CD4-positive, CD25-positive, alpha-beta regulatory T cell (primary cell): ENCODE results near the gene GABARAP. TPM values are rescaled to one million over a fixed set of nuclear protein-coding genes. Genes with fewer than 3 reads are reported as not detected.
A peak's percentile ranks its signal among the peaks of the same experiment; 100 is the strongest.

Experiments used
- ATAC-seq, 2 donors: fragments of 150-1000 bp; cut with Tn5 transposase; one replicate each; pipeline ENCODE4 v1.10.0; 2021; ENCODE audit warnings: low read depth in 2 of 2, moderate number of reproducible peaks in 2 of 2, moderate library complexity in 1 of 2
- DNase-seq, 3 donors: peaks; one replicate each; pipeline versions ENCODE4 v3.0.0 to v3.0.0-alpha.2; 2012 to 2022; ENCODE audit warnings: mixed read lengths in 1 of 3
- H3K27ac ChIP-seq: one replicate; pipeline ENCODE4 v1.7.0; 2013; ENCODE audit warnings: mild to moderate bottlenecking, low read length; ENCODE audit not compliant: insufficient read depth, poor library complexity, severe bottlenecking
- H3K27me3 ChIP-seq: one replicate; pipeline ENCODE4 v1.7.0; 2013; ENCODE audit warnings: low read length; ENCODE audit not compliant: control insufficient read depth, insufficient read depth
- H3K36me3 ChIP-seq: one replicate; pipeline ENCODE4 v1.7.0; 2013; ENCODE audit warnings: mild to moderate bottlenecking, low read length, moderate library complexity; ENCODE audit not compliant: control insufficient read depth, insufficient read depth
- H3K4me1 ChIP-seq: 2 replicates; pipeline ENCODE4 v1.7.0; 2013; ENCODE audit warnings: mild to moderate bottlenecking, low read length; ENCODE audit not compliant: insufficient read depth, control insufficient read depth, poor library complexity, severe bottlenecking
- H3K4me3 ChIP-seq: one replicate; pipeline ENCODE4 v1.7.0; 2013; ENCODE audit warnings: low read depth, mild to moderate bottlenecking, low read length, moderate library complexity
- H3K9me3 ChIP-seq, 2 experiments: 1 replicate in 1 of 2; 2 replicates in 1 of 2; pipeline ENCODE4 v1.7.0; 2013; ENCODE audit warnings: low read length in 2 of 2, mild to moderate bottlenecking in 1 of 2, moderate library complexity in 1 of 2; ENCODE audit not compliant: control insufficient read depth in 2 of 2
- H3K27ac Mint-ChIP-seq, 3 donors: one replicate each; pipeline ENCODE4 v1.8.0; 2020 to 2022; ENCODE audit warnings: mild to moderate bottlenecking in 3 of 3, mixed read lengths in 3 of 3, moderate library complexity in 2 of 3
- H3K27me3 Mint-ChIP-seq: one replicate; pipeline ENCODE4 v1.8.0; 2022; ENCODE audit warnings: mild to moderate bottlenecking, mixed read lengths
- H3K36me3 Mint-ChIP-seq: one replicate; pipeline ENCODE4 v1.8.0; 2020; ENCODE audit warnings: mixed read lengths
- H3K4me1 Mint-ChIP-seq, 4 donors: one replicate each; pipeline ENCODE4 v1.8.0; 2020 to 2022; ENCODE audit warnings: mixed read lengths in 4 of 4, mild to moderate bottlenecking in 1 of 4
- H3K4me3 Mint-ChIP-seq, 4 donors: one replicate each; pipeline ENCODE4 v1.8.0; 2020 to 2022; ENCODE audit warnings: mild to moderate bottlenecking in 4 of 4, mixed read lengths in 4 of 4, moderate library complexity in 3 of 4
- H3K9me3 Mint-ChIP-seq, 7 donors: one replicate each; pipeline ENCODE4 v1.8.0; 2020 to 2022; ENCODE audit warnings: mixed read lengths in 7 of 7, mild to moderate bottlenecking in 3 of 7, moderate library complexity in 2 of 7
- polyA plus RNA-seq, 4 donors: library from polyadenylated mRNA; unstranded; fragments of 300-500 nt; fragmentation: Illumina TruSeq; gene quantifications; one replicate each; pipeline ENCODE4 v1.2.3, GENCODE V29; 2021
- total RNA-seq: library from RNA; stranded (reverse); gene quantifications from one replicate; pipeline ENCODE4 v1.2.3, GENCODE V29; 2022

GABARAP gene
- total and polyA plus RNA-seq, 5 donors from 2014 or later = 227 to 1,205 (median 943) TPM

GRCh38 chr17:7262935-7263800, 20.9 kb upstream of the GABARAP start:
- Histone ChIP-seq H3K9me3 (no peaks in the 10 kb centered on the region), H3K27ac (no peak overlapping the region), H3K4me1 (peaks cover 34% of the 10 kb centered on the region), H3K4me3 (no peak overlapping the region), H3K36me3 (peaks cover 6% of the 10 kb centered on the region), H3K27me3 (peaks cover 6% of the 10 kb centered on the region)
- Mint-ChIP-seq H3K4me3 (peak overlapping the region; percentile 58 to 90 (median 72)), H3K9me3 (peaks cover 0 to 2% (median 0%) of the 10 kb centered on the region in 7 donors), H3K4me1 (peaks cover 5 to 32% (median 13%) of the 10 kb centered on the region in 4 donors), H3K27ac (peak overlapping the region in 2 of 3 donors; percentile 26 to 42), H3K27me3 (peaks cover 33% of the 10 kb centered on the region), H3K36me3 (no peaks in the 10 kb centered on the region)
- no peak for DNase-seq
- peak in 1 of 2 donors; percentile 26 for ATAC-seq

GRCh38 chr17:7262192-7262934, 20.1 kb upstream of the GABARAP start, which contains the start of gene CLDN7:
TSS of gene CLDN7 (minus strand) at chr17:7262478. CDS start at chr17:7262043, 435 bp downstream.
- no peak within 1 kb of the TSS for H3K27ac ChIP-seq

GRCh38 chr17:7261379-7262191, 19.3 kb upstream of the GABARAP start:
- Histone ChIP-seq H3K36me3 (peaks cover 13% of the 10 kb centered on the region), H3K27me3 (peaks cover 6% of the 10 kb centered on the region), H3K27ac (peak overlapping the region; percentile 5), H3K4me1 (peaks cover 34% of the 10 kb centered on the region), H3K9me3 (no peaks in the 10 kb centered on the region), H3K4me3 (no peak overlapping the region)
- DNase-seq (peak in 2 of 3 donors; percentile 33 to 52), ATAC-seq (peak; percentile 52 to 66)
- peaks cover 30% of the 10 kb centered on the region for H3K27me3 Mint-ChIP-seq
- no peak overlapping the region for H3K27ac Mint-ChIP-seq
- H3K4me3 Mint-ChIP-seq = peak overlapping the region; percentile 69 to 81 (median 74)
- H3K4me1 Mint-ChIP-seq = peaks cover 5 to 31% (median 13%) of the 10 kb centered on the region in 4 donors
- peaks cover 3% of the 10 kb centered on the region for H3K36me3 Mint-ChIP-seq
- H3K9me3 Mint-ChIP-seq = no peaks in the 10 kb centered on the region

More at GRCh38 chr17:7262192-7262934, 20.1 kb upstream of the GABARAP start, which contains the start of gene CLDN7:
- peak within 1 kb of the TSS; percentile 69 to 90 (median 74) for H3K4me3 Mint-ChIP-seq
- H3K27ac Mint-ChIP-seq = peak within 1 kb of the TSS in 2 of 3 donors; percentile 26 to 42
- Histone ChIP-seq H3K27me3 (peaks cover 6% of the 10 kb centered on the region), H3K36me3 (peaks cover 7% of the 10 kb centered on the region), H3K9me3 (no peaks in the 10 kb centered on the region), H3K4me1 (peaks cover 34% of the 10 kb centered on the region), H3K4me3 (no peak within 1 kb of the TSS)
- DNase-seq = no peak
- peaks cover 5 to 32% (median 13%) of the 10 kb centered on the region in 4 donors for H3K4me1 Mint-ChIP-seq
- H3K36me3 Mint-ChIP-seq = no peaks in the 10 kb centered on the region
- H3K27me3 Mint-ChIP-seq = peaks cover 33% of the 10 kb centered on the region
- no peak for ATAC-seq
- peaks cover 0 to 2% (median 0%) of the 10 kb centered on the region in 7 donors for H3K9me3 Mint-ChIP-seq

GRCh38 chr17:7260651-7261378, 18.6 kb upstream of the GABARAP start:
- Mint-ChIP-seq H3K4me3 (peak overlapping the region; percentile 61 to 78 (median 72)), H3K4me1 (peaks cover 5 to 31% (median 13%) of the 10 kb centered on the region in 4 donors), H3K9me3 (no peaks in the 10 kb centered on the region), H3K27ac (peak overlapping the region in 2 of 3 donors; percentile 43 to 51), H3K27me3 (peaks cover 29% of the 10 kb centered on the region), H3K36me3 (peaks cover 7% of the 10 kb centered on the region)
- no peak overlapping the region for H3K4me3 ChIP-seq
- H3K9me3 ChIP-seq = no peaks in the 10 kb centered on the region
- peak; percentile 20 to 46 (median 29) for DNase-seq
- peaks cover 34% of the 10 kb centered on the region for H3K4me1 ChIP-seq
- H3K36me3 ChIP-seq = peaks cover 15% of the 10 kb centered on the region
- H3K27ac ChIP-seq = peak overlapping the region; percentile 25
- peaks cover 6% of the 10 kb centered on the region for H3K27me3 ChIP-seq
- ATAC-seq = peak; percentile 4 to 39

- no peak overlapping the region for H3K27ac ChIP-seq
Measured at GRCh38 chr17:7260151-7260550, 17.9 kb upstream of the GABARAP start.

GRCh38 chr17:7259555-7259889, 17.3 kb upstream of the GABARAP start:
- Histone ChIP-seq H3K9me3 (no peaks in the 10 kb centered on the region), H3K4me1 (peaks cover 34% of the 10 kb centered on the region), H3K36me3 (peaks cover 17% of the 10 kb centered on the region), H3K4me3 (no peak overlapping the region), H3K27ac (no peak overlapping the region), H3K27me3 (peaks cover 6% of the 10 kb centered on the region)
- DNase-seq (no peak), ATAC-seq (no peak)
- Mint-ChIP-seq H3K4me3 (peak overlapping the region in 1 of 4 donors; percentile 25), H3K27me3 (peaks cover 26% of the 10 kb centered on the region), H3K36me3 (peaks cover 7% of the 10 kb centered on the region), H3K4me1 (peaks cover 5 to 31% (median 14%) of the 10 kb centered on the region in 4 donors), H3K9me3 (no peaks in the 10 kb centered on the region), H3K27ac (no peak overlapping the region)

More at GRCh38 chr17:7260151-7260550, 17.9 kb upstream of the GABARAP start:
- Histone ChIP-seq H3K4me3 (no peak overlapping the region), H3K9me3 (no peaks in the 10 kb centered on the region), H3K4me1 (peaks cover 34% of the 10 kb centered on the region), H3K27me3 (peaks cover 6% of the 10 kb centered on the region), H3K36me3 (peaks cover 15% of the 10 kb centered on the region)
- H3K4me1 Mint-ChIP-seq = peaks cover 5 to 31% (median 13%) of the 10 kb centered on the region in 4 donors
- no peak for DNase-seq
- H3K36me3 Mint-ChIP-seq = peaks cover 7% of the 10 kb centered on the region
- no peaks in the 10 kb centered on the region for H3K9me3 Mint-ChIP-seq
- peaks cover 29% of the 10 kb centered on the region for H3K27me3 Mint-ChIP-seq
- H3K4me3 Mint-ChIP-seq = peak overlapping the region in 3 of 4 donors; percentile 61 to 69 (median 64)
- ATAC-seq = no peak
- H3K27ac Mint-ChIP-seq = no peak overlapping the region
